ENCODE measurements around the gene DUSP28.

DUSP28 gene

GRCh38 chr2:240578110-240578450 lies 17.9 kb downstream of the DUSP28 start (continued):
- TF ChIP-seq ZSCAN5A (tag by site-specific recombination; IDR thresholded peaks at IDR 0.05): no peak
- no peak for TF ChIP-seq REPIN1 (tag by site-specific recombination; IDR thresholded peaks at IDR 0.05; ENCODE audit: low read depth)

- ChIA-PET POLR2A (interaction anchor here (0.6 to 2.2 kb wide), 3 partner anchors 8 to 12 kb away, joined by 3 to 16 read pairs (median 7); partner anchors contain the start of gene CAPN10), CTCF (interaction anchor here (0.5 to 3.9 kb wide), 3 partner anchors 13 to 262 kb away, joined by 3 to 33 read pairs (median 3); no protein-coding TSS in a partner anchor)
- TF ChIP-seq ZNF549 (tag by site-specific recombination; IDR thresholded peaks at IDR 0.05) (no peak), HIC1 (tag by site-specific recombination; IDR thresholded peaks at IDR 0.05) (no peak), ZNF350 (tag by site-specific recombination; IDR thresholded peaks at IDR 0.05) (no peak), ZNF544 (tag by site-specific recombination; IDR thresholded peaks at IDR 0.05) (no peak), KLF8 (tag by site-specific recombination; IDR thresholded peaks at IDR 0.05) (no peak), ZBTB11 (tag by site-specific recombination; conservative IDR thresholded peaks at IDR 0.05; ENCODE audit: low read depth) (no peak), ZIC2 (tag by site-specific recombination; IDR thresholded peaks at IDR 0.05) (no peak), ZNF664 (tag by site-specific recombination; IDR thresholded peaks at IDR 0.05) (no peak)
- peaks cover 0 to 53% of the 10 kb centered on the region in 2 experiments; a peak in 1 of 3 replicates for H3K36me3 ChIP-seq (ENCODE audit: control insufficient read depth in 2 of 2, insufficient read depth in 1 of 2, low read length in 2 of 2)
- peaks cover 7% of the 10 kb centered on the region for H3K4me1 ChIP-seq (ENCODE audit: control insufficient read depth, insufficient read depth, low read length)
- H3K4me3 ChIP-seq (ENCODE audit: low read depth, low read length): no peak overlapping the region
- no peaks in the 10 kb centered on the region for H3K9me3 ChIP-seq (ENCODE audit: control insufficient read depth, insufficient read depth, low read depth, low read length)
- no peak overlapping the region for H3K27ac ChIP-seq (ENCODE audit: extremely low read depth, low read depth, low read length)
Measured at GRCh38 chr2:240578488-240578887, 18.3 kb downstream of the DUSP28 start.

GRCh38 chr2:240579071-240579762 lies 19.1 kb downstream of the DUSP28 start:
- Histone ChIP-seq H3K36me3 (ENCODE audit: control insufficient read depth in 2 of 2, insufficient read depth in 1 of 2, low read length in 2 of 2) (peaks cover 0 to 55% of the 10 kb centered on the region in 2 experiments; a peak in 1 of 3 replicates), H3K4me1 (ENCODE audit: control insufficient read depth, insufficient read depth, low read length) (peaks cover 7% of the 10 kb centered on the region), H3K27ac (ENCODE audit: extremely low read depth, low read depth, low read length) (no peak overlapping the region), H3K4me3 (ENCODE audit: low read depth, low read length) (no peak overlapping the region), H3K9me3 (ENCODE audit: control insufficient read depth, insufficient read depth, low read depth, low read length) (no peaks in the 10 kb centered on the region)
- CTCF ChIA-PET: interaction anchor here (0.8 to 3.9 kb wide), 6 partner anchors 8 to 374 kb away, joined by 3 to 33 read pairs (median 4); no protein-coding TSS in a partner anchor
- POLR2A ChIA-PET: interaction anchor here (1.2 to 1.4 kb wide), 2 partner anchors 10 to 13 kb away, joined by 3 to 5 read pairs; partner anchors contain the start of gene RNPEPL1
- no peak for TF ChIP-seq ZFP69B (tag by site-specific recombination; IDR thresholded peaks at IDR 0.05)
- TF ChIP-seq ZNF148 (tag by site-specific recombination; IDR thresholded peaks at IDR 0.05; ENCODE audit: borderline replicate concordance): no peak
- TF ChIP-seq ZNF792 (tag by site-specific recombination; IDR thresholded peaks at IDR 0.05): no peak
- TF ChIP-seq ZNF37A (tag by site-specific recombination; IDR thresholded peaks at IDR 0.05): no peak
- TF ChIP-seq REST (tag by site-specific recombination; IDR thresholded peaks at IDR 0.05): no peak
- no peak for TF ChIP-seq ZNF626 (tag by site-specific recombination; IDR thresholded peaks at IDR 0.05)
- TF ChIP-seq ZNF707 (tag by site-specific recombination; IDR thresholded peaks at IDR 0.05): no peak
- no peak for TF ChIP-seq ZNF529 (tag by site-specific recombination; IDR thresholded peaks at IDR 0.05; ENCODE audit: insufficient replicate concordance)
- no peak for TF ChIP-seq ZNF24 (tag by site-specific recombination; IDR thresholded peaks at IDR 0.05)

All from HEK293 (cell line).